Astrocyte (in vitro differentiated cells and primary cell): Measurements from ENCODE around the gene CIPC.

Experiments used
- CTCF ChIP-seq: IDR thresholded peaks from 2 replicates; pipeline ENCODE4 v1.5.1; 2011; ENCODE audit warnings: low read depth, mild to moderate bottlenecking, inconsistent platforms, low read length, moderate library complexity; ENCODE audit not compliant: insufficient read depth
- EZH2 ChIP-seq: IDR thresholded peaks from 2 replicates; pipeline ENCODE4 v1.6.1; 2012; ENCODE audit warnings: mild to moderate bottlenecking, low read length, inconsistent platforms; ENCODE audit not compliant: insufficient read depth

GRCh38 chr14:77123381-77124325 is 25.6 kb downstream of the CIPC start:
- no peak for TF ChIP-seq CTCF
- TF ChIP-seq EZH2 = no peak
